Heart left ventricle (tissue), 16 donors: ENCODE measurements around the gene PARD3. TPM values are rescaled to one million over a fixed set of nuclear protein-coding genes. Genes with fewer than 3 reads are reported as not detected.

Experiments
- ATAC-seq, 4 donors: fragments of 200-7000 bp; cut with Tn5 transposase; one replicate each; pipeline ENCODE4 v1.9.1; 2020 to 2022; ENCODE audit warnings: moderate library complexity in 4 of 4, mild to moderate bottlenecking in 3 of 4, moderate number of reproducible peaks in 1 of 4
- DNase-seq, 5 donors: peaks; one replicate each; pipeline ENCODE4 v3.0.0-alpha.2; 2020
- H3K27ac ChIP-seq, 12 donors: fragments of 200-600 bp; sonication (generic) in 4 of 12; one replicate each; pipeline versions ENCODE4 v1.5.0 to v1.8.0; 2016 to 2022; ENCODE audit warnings: mild to moderate bottlenecking in 2 of 12
- H3K27me3 ChIP-seq, 9 donors: fragments of 200-600 bp; sonication (generic) in 2 of 9; one replicate each; pipeline versions ENCODE4 v1.5.1 to v1.8.0; 2016 to 2022; ENCODE audit warnings: mild to moderate bottlenecking in 3 of 9
- H3K36me3 ChIP-seq, 9 donors: fragments of 200-600 bp; sonication (generic) in 2 of 9; one replicate each; pipeline versions ENCODE4 v1.5.0 to v1.8.0; 2018 to 2022; ENCODE audit warnings: mild to moderate bottlenecking in 2 of 9
- H3K4me1 ChIP-seq, 12 donors: fragments of 200-600 bp; sonication (generic) in 4 of 12; one replicate each; pipeline versions ENCODE4 v1.5.0 to v1.8.0; 2016 to 2022; ENCODE audit warnings: mild to moderate bottlenecking in 3 of 12
- H3K4me3 ChIP-seq, 12 donors: fragments of 200-600 bp; sonication (generic) in 4 of 12; one replicate each; pipeline versions ENCODE4 v1.5.0 to v1.8.0; 2017 to 2022; ENCODE audit warnings: mild to moderate bottlenecking in 9 of 12, moderate library complexity in 4 of 12
- H3K9me3 ChIP-seq, 12 donors: fragments of 200-600 bp; sonication (generic) in 4 of 12; one replicate each; pipeline versions ENCODE4 v1.5.0 to v1.8.0; 2016 to 2022; ENCODE audit warnings: mild to moderate bottlenecking in 1 of 12
- CTCF ChIP-seq, 12 donors: fragments of 200-600 bp; sonication (generic) in 4 of 12; IDR thresholded peaks; one replicate each; pipeline versions ENCODE4 v1.5.0 to v1.8.0; 2018 to 2022; ENCODE audit warnings: antibody characterized with exemption in 12 of 12, mild to moderate bottlenecking in 5 of 12
- POLR2A ChIP-seq, 2 donors: fragments of 450-650 bp; IDR thresholded peaks; one replicate each; pipeline ENCODE4 v1.6.1; 2017; ENCODE audit warnings: antibody characterized with exemption in 2 of 2, mild to moderate bottlenecking in 2 of 2, moderate library complexity in 2 of 2
- WGBS, 4 donors: extraction: QIAGEN DNeasy Blood & Tissue Kit in 2 of 4; methylation state at CpG; one replicate each; pipeline versions ENCODE4 v1.1.5 to v1.1.7; 2013 to 2018; 5-methylcytosine and 5-hydroxymethylcytosine counted together
- intact Hi-C, 10 donors: fragments of 100-400 bp; cut with DNase I; formaldehyde crosslinking; loops; one replicate each; pipeline versions ENCODE4 v1.11.1 to v1.14.2; 2022
- polyA plus RNA-seq, 2 donors: library from polyadenylated mRNA; stranded (reverse); fragments of 200-250 nt; gene quantifications; one replicate each; pipeline ENCODE4 v1.2.3, GENCODE V29; 2013
- total RNA-seq, 9 donors: library from RNA; depleted of rRNA in 2 of 9; stranded (reverse); fragments of >200 nt in 2 of 9; fragmentation: NEBNext Ultra II Directional in 3 of 9; extraction: Animal tissue kit (Norgen Biotek cat#: 25700) in 3 of 9; gene quantifications; one replicate each; pipeline versions ENCODE4 v1.1.0 to v1.2.4, GENCODE V29; 2016 to 2023
- donor health status: ischemic (EF 13 %, LVEDD 7.1; RV severe dilation, severe dysfunction).
- donor health status: healthy with polysubstance abuse.
- donor health status: DM: no; HTN: yes; CAD: no.
- donor health status: DM: no; HTN: no; CAD: no.
- donor health status: ischemic (EF 25% LVEDD 6.9; RV normal size, moderate dysfunction).
- donor health status: ischemic (EF 25% LVEDD 5.7; RV mildly dilated, moderate dysfunction).
- donor health status: healthy.
- donor health status: DM: yes; HTN: yes; CAD: no.
- donor health status: ischemic (EF 35%, LVEDD 5.7; RV mildly dilated, moderate dysfunction).
- donor health status: nonischemic (EF 11% LVEDD 7.7; RV severe dilation, severe dysfunction).
- donor health status: DM: yes; HTN: yes; CAD: no.
- donor health status: PGD.
- donor health status: ischemic (EF 29% LVEDD 5.4; RV normal size, mild dysfunction).
- donor health status: nonischemic (EF 23%, LVEDD 6.1; RV moderate dilation, normal function).

PARD3 gene
- total and polyA plus RNA-seq, 11 donors: 24.8 to 69.7 (median 33.1) TPM

GRCh38 chr10:34403512-34403911 lies 411.6 kb downstream of the PARD3 start:
- TF ChIP-seq POLR2A (IDR thresholded peaks at IDR 0.05): no peak
- no peak for TF ChIP-seq CTCF (IDR thresholded peaks at IDR 0.05)
- Histone ChIP-seq H3K27ac (no peak overlapping the region), H3K27me3 (no peaks in the 10 kb centered on the region), H3K4me1 (peaks cover 0 to 18% (median 1%) of the 10 kb centered on the region in 12 donors), H3K9me3 (no peaks in the 10 kb centered on the region), H3K4me3 (no peak overlapping the region), H3K36me3 (peaks cover 0 to 5% (median 0%) of the 10 kb centered on the region in 9 donors)
- intact Hi-C loops: no loop called here
- ATAC-seq (no peak), DNase-seq (no peak)
- 90 to 95% (median 92%) methylated on average over 4 of the region's 4 CpGs for WGBS, 4 donors

DNA sequence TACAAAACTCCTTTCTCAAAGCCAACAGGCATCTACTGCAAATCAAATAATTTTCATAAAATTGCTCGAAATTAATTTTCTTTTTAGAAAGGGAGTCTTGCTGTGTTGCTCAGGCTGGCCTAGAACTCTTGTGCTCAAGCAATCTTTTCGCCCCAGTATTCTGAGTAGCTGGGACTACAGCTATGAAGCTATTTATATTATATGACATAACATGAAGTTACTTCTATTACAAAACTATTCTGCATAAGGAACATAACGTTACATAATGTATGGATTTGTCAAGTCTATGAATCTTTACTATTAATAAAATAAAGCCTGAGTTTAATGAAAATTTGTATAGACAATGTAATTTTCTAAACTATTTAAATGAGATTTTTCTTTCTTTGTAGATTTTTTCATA lies 415.0 kb downstream of the PARD3 start:
- WGBS, 4 donors: 90 to 98% (median 93%) methylated on average over 3 of the region's 3 CpGs
- H3K36me3 ChIP-seq: peaks cover 0 to 5% (median 0%) of the 10 kb centered on the region in 9 donors
- no peaks in the 10 kb centered on the region for H3K9me3 ChIP-seq
- no peak for TF ChIP-seq CTCF (IDR thresholded peaks at IDR 0.05)
- intact Hi-C loops: no loop called here
- H3K4me3 ChIP-seq: no peak overlapping the region
- no peak overlapping the region for H3K27ac ChIP-seq
- H3K4me1 ChIP-seq: peaks cover 0 to 12% (median 0%) of the 10 kb centered on the region in 12 donors
- no peaks in the 10 kb centered on the region for H3K27me3 ChIP-seq
- no peak for DNase-seq
- no peak for ATAC-seq

DNA sequence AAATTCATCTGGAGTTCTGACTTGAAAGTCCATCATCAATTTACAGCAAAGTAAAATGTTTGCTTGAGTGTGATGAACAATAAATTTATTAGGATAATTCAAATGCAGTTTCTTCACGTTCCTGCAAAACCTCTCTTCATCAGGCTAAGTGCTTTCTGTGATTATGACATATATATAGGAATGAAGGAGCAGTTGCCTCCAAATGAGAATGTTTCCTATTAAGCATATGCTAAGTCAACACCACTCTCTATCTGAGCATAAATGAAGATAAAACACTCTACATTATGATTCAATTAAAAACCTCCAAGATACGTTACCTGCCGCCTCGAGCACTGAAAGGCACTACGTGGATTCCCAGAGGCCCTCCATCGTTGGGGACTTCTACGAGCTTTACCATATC lies 416.1 kb downstream of the PARD3 start:
- WGBS, 4 donors: 76 to 82% (median 78%) methylated on average over 7 of the region's 7 CpGs
- Histone ChIP-seq H3K27ac (no peak overlapping the region), H3K36me3 (peaks cover 0 to 5% (median 0%) of the 10 kb centered on the region in 9 donors), H3K9me3 (no peaks in the 10 kb centered on the region), H3K4me1 (peaks cover 0 to 12% (median 0%) of the 10 kb centered on the region in 12 donors), H3K27me3 (no peaks in the 10 kb centered on the region), H3K4me3 (no peak overlapping the region)
- ATAC-seq (no peak), DNase-seq (no peak)
- intact Hi-C loops: no loop called here
- no peak for TF ChIP-seq CTCF (IDR thresholded peaks at IDR 0.05)
- TF ChIP-seq POLR2A (IDR thresholded peaks at IDR 0.05): no peak

- ATAC-seq (peak in 1 of 4 donors; percentile 38), DNase-seq (no peak)
- intact Hi-C loops: no loop called here
- H3K27ac ChIP-seq: peak overlapping the region in 1 of 12 donors; percentile 6
- WGBS, 4 donors: 52 to 75% (median 63%) methylated on average over 1 of the region's 1 CpG
- H3K36me3 ChIP-seq: peaks cover 0 to 5% (median 0%) of the 10 kb centered on the region in 9 donors
- peaks cover 0 to 12% (median 0%) of the 10 kb centered on the region in 12 donors for H3K4me1 ChIP-seq
- H3K27me3 ChIP-seq: no peaks in the 10 kb centered on the region
- no peaks in the 10 kb centered on the region for H3K9me3 ChIP-seq
- no peak overlapping the region for H3K4me3 ChIP-seq
- no peak for TF ChIP-seq CTCF (IDR thresholded peaks at IDR 0.05)
- no peak for TF ChIP-seq POLR2A (IDR thresholded peaks at IDR 0.05)
Measured at GRCh38 chr10:34397324-34397723, 417.8 kb downstream of the PARD3 start.
